GM12878 (cell line): ENCODE measurements around the gene CD300H. TPM values are rescaled to one million over a fixed set of nuclear protein-coding genes. Genes with fewer than 3 reads are reported as not detected.

Experiments
- BMI1 ChIP-seq: fragments of 450-650 bp; IDR thresholded peaks from 2 replicates; pipeline ENCODE4 v1.6.1; 2016; ENCODE audit warnings: mild to moderate bottlenecking, moderate library complexity, borderline replicate concordance
- FOXM1 ChIP-seq: IDR thresholded peaks from 2 replicates; pipeline ENCODE4 v1.6.1; 2012; ENCODE audit warnings: low read depth, mild to moderate bottlenecking, inconsistent platforms, low read length, moderate library complexity
- IKZF2 ChIP-seq, 2 experiments: fragments of 450-650 bp; IDR thresholded peaks; 2 replicates each; pipeline ENCODE4 v1.6.1; 2017; ENCODE audit warnings: mild to moderate bottlenecking in 2 of 2, moderate library complexity in 2 of 2
- polyA plus RNA-seq, 11 experiments: library from polyadenylated mRNA; depleted of rRNA in 4 of 11; unstranded in 6 of 11; stranded (reverse) in 5 of 11; fragments of >200 nt; fragmentation: Nextera tagmentation in 4 of 11; fragmentation: Illumina TruSeq in 1 of 11; extraction: Ambion mirVana in 4 of 11; extraction: Trizol in 1 of 11; gene quantifications; 1 replicate in 1 of 11; 2 replicates in 10 of 11; pipeline versions ENCODE4 v1.2.1 to v1.2.3, GENCODE V29; 2011 to 2016; ENCODE audit warnings: inconsistent platforms in 2 of 11, missing spikeins in 2 of 11, low read depth in 1 of 11
- total RNA-seq, 4 experiments: library from RNA; depleted of rRNA in 3 of 4; stranded (reverse); fragments of >200 nt in 3 of 4; fragmentation: Illumina TruSeq in 1 of 4; extraction: Trizol in 1 of 4; gene quantifications; 2 replicates each; pipeline versions ENCODE4 v1.2.1 to v1.2.3, GENCODE V29; 2013 to 2021
- TF ChIP-seq, protein P1 (sequence below): IDR thresholded peaks from 2 replicates; pipeline ENCODE4 v1.6.1; 2012; ENCODE audit warnings: improper control_type of control experiment, low read depth, low read length; ENCODE audit not compliant: insufficient replicate concordance
- TF ChIP-seq, protein P2 (sequence below): fragments of 450-650 bp; IDR thresholded peaks from 2 replicates; pipeline ENCODE4 v1.6.1; 2016; ENCODE audit warnings: mild to moderate bottlenecking

Gene CD300H
- total and polyA plus RNA-seq, 10 of the 15 experiments (the other 5 are each of a cell fraction or from before 2014, with no cell fraction given) = not detected

DNA sequence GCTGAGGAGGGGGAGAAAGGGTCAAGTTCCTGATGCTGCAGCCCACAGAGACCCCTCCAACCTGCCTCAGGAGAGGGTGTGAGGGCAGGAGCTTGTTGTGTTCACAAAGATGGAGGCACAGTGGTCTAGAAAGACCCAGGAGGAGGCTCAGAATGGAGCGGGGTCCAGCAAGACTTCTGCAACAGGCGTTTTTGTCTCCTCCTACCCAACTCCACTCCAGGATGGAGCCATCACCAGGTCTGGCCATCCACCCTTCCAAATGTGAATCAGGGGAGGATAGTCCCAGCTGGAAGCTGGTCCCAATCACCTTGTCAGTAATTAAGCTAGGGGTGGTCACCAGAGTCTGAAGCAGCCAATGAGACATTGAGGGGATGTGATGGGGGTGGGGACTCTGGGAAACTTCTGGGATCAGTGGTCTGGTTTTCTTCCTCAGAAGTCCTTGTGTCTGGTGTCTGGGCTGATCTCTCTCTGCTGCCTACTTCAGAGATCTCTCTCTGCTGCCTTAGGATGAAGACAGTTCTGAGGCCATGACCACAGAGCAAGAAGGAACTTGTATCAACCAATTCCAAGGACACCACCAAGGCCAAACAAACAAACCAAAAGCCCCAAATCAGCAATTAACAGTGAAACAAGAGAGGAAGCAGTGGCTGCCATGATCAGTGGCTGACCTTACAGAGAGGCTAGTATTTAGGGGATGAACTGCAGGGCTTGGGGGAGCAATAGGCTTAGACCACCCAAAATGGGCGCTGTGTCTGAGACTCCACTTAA, 50.6 kb downstream of the CD300H start (continued):
- TF ChIP-seq, protein P1, sequence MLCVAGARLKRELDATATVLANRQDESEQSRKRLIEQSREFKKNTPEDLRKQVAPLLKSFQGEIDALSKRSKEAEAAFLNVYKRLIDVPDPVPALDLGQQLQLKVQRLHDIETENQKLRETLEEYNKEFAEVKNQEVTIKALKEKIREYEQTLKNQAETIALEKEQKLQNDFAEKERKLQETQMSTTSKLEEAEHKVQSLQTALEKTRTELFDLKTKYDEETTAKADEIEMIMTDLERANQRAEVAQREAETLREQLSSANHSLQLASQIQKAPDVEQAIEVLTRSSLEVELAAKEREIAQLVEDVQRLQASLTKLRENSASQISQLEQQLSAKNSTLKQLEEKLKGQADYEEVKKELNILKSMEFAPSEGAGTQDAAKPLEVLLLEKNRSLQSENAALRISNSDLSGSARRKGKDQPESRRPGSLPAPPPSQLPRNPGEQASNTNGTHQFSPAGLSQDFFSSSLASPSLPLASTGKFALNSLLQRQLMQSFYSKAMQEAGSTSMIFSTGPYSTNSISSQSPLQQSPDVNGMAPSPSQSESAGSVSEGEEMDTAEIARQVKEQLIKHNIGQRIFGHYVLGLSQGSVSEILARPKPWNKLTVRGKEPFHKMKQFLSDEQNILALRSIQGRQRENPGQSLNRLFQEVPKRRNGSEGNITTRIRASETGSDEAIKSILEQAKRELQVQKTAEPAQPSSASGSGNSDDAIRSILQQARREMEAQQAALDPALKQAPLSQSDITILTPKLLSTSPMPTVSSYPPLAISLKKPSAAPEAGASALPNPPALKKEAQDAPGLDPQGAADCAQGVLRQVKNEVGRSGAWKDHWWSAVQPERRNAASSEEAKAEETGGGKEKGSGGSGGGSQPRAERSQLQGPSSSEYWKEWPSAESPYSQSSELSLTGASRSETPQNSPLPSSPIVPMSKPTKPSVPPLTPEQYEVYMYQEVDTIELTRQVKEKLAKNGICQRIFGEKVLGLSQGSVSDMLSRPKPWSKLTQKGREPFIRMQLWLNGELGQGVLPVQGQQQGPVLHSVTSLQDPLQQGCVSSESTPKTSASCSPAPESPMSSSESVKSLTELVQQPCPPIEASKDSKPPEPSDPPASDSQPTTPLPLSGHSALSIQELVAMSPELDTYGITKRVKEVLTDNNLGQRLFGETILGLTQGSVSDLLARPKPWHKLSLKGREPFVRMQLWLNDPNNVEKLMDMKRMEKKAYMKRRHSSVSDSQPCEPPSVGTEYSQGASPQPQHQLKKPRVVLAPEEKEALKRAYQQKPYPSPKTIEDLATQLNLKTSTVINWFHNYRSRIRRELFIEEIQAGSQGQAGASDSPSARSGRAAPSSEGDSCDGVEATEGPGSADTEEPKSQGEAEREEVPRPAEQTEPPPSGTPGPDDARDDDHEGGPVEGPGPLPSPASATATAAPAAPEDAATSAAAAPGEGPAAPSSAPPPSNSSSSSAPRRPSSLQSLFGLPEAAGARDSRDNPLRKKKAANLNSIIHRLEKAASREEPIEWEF = no peak
- no peak for TF ChIP-seq IKZF2 (IDR thresholded peaks at IDR 0.05)
- TF ChIP-seq, protein P2, sequence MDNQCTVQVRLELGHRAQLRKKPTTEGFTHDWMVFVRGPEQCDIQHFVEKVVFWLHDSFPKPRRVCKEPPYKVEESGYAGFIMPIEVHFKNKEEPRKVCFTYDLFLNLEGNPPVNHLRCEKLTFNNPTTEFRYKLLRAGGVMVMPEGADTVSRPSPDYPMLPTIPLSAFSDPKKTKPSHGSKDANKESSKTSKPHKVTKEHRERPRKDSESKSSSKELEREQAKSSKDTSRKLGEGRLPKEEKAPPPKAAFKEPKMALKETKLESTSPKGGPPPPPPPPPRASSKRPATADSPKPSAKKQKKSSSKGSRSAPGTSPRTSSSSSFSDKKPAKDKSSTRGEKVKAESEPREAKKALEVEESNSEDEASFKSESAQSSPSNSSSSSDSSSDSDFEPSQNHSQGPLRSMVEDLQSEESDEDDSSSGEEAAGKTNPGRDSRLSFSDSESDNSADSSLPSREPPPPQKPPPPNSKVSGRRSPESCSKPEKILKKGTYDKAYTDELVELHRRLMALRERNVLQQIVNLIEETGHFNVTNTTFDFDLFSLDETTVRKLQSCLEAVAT = no peak
- no peak for TF ChIP-seq BMI1
- no peak for TF ChIP-seq FOXM1
